SIG-M5 treated with dmso at 0.1 percent for 504 hours (cell line): ENCODE results near the gene NT5C2.
"Not testable (repeated sequence)": the region's sequence is repeated elsewhere in the genome, so short reads cannot be mapped to it uniquely, and the experiment has no call there.

ENCODE experiments used
- DNase-seq: peaks from one replicate; lab custom pipeline; 2025; ENCODE audit not compliant: unreplicated experiment; lab: John Stamatoyannopoulos, UW

The NT5C2 gene

DNA sequence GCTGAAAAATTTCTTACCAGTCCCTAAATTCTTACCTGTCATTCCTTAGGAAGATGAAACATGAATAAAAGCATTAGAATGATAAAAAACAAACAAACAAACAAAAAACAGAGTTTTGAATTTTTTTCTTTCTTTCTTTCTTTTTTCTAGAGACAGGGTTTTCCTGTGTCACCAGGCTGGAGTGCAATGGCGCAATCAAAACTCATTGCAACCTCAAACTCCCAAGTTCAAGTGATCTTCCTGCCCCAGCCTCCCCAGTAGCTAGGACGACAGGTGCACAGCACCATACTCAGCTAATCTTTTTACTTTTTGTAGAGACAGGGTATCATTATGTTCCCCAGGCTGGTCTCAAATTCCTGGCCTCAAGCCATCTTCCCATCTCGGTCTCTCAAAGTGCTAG, 26.5 kb downstream of the NT5C2 start:
- DNase-seq, result no peak

DNA sequence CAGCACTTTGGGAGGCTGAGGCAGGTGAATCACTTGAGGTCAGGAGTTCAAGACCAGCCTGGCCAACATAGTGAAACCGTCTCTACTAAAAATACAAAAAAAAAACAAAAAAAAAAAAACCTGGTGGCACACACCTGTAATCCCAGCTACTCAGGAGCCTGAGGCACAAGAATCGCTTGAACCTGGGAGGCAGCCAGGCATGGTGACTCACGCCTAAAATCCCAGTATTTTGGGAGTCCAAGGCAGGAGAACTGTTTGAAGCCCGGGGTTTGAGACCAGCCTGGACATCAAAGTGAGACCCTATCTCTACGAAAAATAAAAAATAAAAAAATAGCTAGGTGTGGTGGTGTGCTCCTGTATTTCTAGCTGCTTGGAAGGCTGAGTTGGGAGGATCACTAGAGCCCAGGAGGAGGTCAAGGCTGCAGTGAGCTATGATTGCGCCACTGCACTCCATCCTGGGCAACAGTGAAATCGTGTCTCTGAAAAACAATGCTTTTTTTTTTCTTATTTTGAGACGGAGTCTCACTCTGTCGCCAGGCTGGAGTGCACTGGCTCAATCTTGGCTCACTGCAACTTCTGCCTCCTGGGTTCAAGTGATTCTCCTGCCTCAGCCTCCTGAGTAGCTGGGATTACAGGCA, 29.2 kb downstream of the NT5C2 start:
- not testable (repeated sequence) for DNase-seq

DNA sequence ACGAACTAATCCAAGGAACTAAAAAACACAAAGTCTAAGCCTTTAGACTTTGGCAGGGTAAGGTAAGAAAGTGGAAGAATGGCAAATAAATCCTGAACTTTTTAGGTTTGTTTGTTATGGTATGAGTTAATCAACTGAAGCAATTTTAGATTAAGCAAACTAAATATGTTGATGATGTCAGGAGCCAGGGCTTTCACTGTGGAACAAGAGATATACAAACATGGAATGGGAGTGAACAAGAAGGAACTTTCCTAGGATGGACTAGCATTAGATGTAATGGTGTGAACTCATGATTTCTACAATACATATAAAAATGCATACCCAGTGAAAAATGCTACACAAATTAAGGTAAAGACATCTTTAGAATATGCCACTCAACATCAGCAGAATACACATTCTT, 35.8 kb downstream of the NT5C2 start:
- no peak for DNase-seq

DNA sequence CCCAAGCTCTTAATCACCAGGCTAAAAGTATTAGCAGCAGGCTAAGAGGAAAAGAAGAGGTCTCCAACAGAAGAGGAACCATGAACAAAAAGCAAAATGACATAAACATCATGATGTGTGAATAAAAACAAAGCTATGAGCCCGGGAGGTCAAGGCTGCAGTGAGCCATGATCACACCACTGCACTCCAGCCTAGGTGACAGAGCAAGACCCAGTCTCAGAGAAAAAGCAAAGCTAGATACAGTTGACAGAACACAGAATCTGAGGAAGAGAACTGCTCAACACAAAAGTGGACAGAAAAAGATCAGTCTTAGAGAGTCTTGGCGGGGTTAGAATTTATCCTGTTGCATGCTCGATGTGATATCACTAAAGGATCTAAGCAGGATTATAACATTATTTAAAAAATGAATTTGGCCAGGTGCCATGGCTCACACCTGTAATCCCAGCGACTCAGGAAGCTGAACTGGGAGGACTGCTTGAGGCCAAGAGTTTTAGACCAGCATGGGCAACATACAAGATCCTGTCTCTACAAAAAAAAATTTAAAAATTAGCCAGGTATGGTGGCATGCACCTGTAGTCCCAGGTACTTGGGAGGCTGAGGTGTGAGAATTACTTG, 37.5 kb downstream of the NT5C2 start:
- no peak for DNase-seq

DNA sequence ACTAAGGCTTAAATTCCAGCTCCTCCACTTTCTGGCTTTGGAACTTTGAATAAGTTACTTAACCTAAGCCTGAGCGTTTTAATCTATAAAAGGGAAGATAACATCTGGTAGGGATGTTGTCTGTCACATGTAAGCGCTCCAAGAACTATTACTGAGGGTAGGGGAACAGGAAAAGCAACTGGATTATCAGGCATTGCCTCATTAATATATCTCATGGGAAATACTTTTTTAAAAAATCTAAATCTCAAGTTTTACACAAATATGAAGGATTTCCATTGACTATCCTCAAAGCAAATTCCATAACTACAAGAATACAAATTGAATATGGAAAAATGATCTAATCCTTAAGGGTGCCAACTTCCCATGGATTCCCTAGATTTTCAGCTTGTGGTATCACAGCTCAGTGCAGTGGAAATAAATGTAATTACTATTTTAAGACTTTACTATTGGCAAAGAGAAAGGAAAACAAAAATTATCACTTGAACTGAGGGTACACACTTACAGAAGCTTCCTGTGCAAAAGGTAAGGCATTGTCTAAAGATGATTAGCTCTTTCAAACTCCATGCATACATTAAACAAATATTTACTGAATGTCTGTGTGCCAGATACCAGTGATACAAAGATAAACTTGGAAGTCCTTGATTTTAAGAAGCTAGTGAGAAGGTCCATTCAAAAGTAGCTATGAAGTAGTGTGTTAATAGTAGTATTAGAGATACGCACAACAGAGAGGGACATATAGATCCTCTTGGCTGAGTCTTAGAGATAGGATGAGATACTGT, 38.4 kb downstream of the NT5C2 start:
- DNase-seq, result no peak

DNA sequence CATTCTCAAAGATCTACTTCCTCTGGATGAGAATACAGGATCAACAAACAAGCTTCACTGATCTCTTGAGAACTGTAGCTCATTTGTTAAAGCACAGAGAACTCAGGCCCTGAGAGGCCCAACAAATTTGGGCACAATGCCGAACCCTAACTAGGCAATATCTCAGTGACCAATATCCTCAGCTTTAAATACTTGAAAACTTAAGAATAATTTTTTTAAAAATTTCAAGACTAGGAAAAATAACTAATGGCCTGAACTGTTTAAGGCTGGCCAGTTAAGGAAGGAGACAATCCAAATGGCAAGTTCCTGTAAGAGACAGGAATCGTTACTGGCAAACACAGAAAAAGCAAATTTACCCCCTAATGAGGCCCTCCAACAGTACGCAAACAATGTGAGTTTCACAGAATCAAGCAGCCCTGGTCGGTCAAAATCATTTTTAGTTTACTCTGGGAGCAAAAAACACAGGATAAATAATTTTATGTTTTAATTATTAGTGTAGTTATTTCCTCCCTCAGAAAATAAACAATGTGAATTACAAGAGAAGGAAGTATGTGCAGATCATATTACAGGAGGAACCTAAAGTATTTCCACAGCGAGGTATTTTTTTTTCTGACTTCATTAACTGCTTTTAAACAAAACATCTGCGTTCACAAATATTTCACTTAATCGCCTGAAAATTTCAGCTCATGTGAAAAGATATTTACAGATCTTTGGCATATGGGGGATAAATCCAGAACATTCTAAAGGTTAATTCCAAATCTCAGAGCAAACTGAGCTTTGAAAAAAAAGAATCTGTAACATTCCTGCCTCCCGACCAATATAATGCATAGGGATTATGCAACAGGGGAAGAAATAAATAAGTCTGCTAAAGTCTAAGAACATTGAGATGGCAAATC, 39.5 kb downstream of the NT5C2 start:
- DNase-seq, result no peak

DNA sequence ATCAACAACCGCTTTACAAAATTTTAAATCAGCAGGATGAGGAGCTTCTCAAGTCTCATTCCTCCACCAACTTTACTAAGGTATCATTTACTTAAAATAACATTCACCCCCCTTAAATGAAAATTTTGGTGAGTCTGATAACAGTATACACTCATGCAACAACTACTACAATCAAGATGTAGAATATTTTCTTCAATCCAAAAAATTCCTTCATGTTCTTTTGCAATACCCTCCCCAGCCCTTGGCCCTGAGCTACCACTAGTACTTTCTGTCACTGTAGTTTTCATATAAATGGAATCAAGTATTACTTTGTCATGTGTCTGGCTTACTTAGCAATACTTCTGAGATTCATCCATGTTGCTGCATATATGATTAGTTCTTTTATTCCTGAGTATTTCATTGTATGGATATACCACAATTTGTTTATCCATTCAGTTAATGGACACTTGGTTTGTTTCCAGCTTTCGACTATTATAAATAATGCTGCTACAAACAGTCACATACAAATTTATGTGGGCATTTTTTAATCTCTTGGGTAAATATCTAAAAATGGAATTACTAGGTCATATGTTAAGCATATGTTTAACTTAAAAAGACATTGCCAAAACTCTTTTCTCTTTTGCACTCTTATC, 43.0 kb downstream of the NT5C2 start:
- no peak for DNase-seq

DNA sequence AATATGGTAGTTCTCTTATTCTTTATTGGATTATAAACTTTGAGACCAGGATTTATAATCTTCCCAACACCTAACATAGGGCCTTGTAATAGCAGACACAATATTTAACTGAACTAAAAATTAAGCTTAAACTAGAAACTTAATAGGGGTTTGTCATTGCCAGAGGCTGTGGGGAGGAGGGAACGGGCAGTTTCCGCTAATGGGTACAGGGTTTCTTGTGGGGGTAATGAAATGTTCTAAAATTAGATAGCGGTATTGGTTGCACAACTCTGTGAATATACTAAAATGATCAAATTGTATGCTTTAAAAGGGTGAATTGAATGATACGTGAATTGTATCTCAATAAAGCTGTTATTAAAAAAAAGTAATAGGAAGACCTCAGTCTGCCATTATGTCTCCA, 45.4 kb downstream of the NT5C2 start:
- DNase-seq, result no peak

DNA sequence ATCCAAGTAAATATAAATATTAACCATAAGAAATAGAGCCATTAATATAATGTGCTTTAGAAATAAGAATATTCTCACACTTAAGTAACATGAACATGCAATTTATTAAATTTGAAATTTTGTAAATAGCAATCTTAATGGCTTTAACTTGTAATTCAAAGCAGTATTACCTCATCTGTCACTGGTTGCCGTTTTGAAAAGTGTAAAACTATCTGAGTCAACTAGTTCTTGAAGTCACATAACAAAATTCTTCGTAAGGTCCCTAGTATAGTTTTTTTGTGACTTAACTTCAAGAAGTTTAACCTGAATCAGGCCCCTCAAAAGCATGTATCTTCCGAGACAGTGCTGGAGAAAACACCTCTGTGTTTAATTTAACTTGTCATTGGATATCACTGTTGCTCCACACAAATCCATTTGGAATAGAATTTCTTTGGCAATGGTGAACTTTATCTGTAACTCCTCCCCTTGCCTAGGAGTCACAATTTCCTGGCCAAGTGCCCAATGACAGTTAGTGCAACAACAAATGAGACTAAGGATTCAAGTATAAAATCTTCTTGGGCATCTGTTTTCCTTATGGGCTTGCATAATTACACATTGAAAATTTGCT, 47.1 kb downstream of the NT5C2 start:
- DNase-seq, result no peak

DNA sequence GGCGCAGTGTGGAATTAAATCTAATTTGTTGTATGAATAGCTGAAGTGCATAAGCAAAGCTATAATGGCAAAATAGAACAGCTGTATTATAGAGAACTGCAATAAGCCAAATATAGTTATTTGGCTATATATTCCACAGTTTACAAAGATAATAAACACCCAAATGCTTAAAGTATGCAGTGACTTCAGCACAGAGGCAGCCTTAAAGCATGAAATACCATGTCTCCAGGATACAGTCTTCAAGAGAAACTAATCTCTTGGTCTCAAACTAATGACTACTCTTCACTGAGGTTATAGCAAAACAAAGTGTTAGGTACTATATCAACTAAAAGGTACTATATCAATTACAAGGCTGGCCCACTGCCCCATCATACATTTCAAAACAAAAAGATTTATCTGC, 48.0 kb downstream of the NT5C2 start:
- no peak for DNase-seq

DNA sequence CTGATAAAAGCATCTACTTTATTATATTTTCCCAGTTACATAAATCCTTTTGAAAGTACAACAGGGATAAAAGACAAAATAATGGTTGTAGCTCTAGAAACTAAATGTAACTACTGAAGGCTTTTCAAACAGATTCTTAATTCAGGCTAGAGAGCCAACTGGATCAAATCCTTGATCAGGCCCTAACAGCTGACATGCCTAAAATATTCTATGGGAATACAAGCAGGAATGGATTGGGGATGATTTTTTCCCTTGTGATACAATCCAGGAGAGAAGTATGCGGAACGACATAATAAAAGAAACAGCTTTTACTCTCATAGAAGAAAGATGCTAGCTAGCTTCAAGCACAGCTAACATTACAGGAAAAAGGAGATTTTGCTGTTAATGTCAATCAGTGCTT, 49.0 kb downstream of the NT5C2 start:
- no peak for DNase-seq

DNA sequence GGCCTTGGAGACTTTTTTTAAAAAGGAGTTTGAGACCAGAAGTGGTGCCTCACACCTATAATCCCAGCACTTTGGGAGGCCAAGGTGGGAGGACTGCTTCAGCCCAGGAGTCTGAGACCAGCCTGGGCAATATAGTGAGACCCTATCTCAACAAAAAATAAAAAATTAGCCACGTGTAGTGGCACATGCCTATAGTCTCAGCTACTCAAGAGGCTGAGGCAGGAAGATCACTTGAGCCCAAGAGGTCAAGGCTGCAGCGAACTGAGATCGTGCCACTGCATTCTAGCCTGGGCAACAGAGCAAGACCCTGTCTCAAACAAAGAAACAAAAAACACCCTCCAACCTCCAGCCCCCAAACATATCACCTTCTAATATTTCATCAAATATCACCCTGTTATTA, 49.4 kb downstream of the NT5C2 start:
- not testable (repeated sequence) for DNase-seq

DNA sequence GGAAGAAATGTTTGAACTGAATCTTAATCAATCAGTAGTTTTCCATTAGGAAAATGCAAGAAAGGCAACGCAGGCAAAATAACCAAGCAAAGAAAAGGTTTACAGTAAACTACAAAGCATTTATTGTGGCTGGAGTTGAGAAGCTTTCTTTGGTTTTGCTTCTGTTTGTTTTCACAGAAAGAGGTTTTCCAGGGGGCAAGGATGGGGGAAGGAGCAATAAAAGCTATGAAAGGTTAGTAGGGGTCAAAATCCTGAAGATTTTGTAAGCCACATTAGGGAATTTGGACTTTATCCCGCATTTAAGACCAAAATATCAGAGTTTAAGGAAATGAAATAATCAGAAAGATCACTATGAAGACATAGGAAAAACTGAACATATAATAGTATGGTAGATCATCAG, 51.1 kb downstream of the NT5C2 start:
- DNase-seq, result no peak

DNA sequence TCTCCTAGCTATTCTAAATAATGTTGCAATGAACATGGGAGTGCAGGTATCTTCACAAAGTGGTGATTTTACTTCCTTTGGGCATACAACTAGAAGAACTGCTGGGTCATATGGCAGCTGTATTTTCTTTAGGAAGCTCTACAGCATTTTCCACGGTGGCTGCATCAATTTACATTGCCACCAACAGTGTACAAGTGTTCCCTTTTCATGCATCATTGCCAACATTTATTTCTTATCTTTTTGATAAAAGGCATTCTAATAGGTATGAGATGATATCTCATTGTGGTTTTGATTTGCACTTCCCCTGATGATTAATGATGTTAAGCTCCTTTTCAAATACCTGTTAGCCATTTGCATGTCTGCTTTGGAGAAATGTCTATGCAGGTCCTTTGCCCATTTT, 52.6 kb downstream of the NT5C2 start:
- no peak for DNase-seq

DNA sequence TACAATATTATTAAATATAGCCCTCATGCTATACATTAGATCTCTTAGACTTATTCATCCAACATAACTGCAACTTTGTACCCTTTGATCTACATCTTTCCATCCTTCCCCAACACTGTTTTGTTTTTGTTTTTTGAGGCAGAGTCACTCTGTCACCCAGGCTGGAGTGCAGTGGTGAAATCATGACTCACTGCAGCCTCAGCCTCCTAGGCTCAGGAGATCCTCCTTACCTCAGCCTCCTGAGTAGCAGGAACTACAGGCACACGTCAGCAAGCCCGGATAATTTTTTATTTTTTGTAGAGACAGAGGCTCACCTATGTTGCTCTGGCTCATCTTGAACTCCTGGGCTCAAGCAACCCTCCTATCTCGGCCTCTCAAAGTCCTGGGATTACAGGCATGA, 53.3 kb downstream of the NT5C2 start:
- no peak for DNase-seq

DNA sequence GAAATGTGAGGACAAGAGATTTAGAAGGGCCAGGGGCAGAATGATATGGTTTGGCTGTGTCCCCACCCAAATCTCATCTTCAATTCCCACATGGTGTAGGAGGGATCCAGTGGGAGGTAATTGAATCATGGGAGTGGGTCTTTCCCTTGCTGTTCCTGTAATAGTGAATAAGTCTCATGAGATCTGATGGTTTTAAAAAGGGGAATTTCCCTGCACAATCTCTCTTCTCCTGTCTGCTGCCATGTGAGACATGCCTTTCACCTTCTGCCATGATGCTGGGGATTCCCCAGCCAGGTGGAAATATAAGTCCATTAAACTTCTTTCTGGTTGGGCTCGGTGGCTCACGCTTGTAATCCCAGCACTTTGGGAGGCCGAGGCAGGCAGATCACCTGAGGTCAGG, 57.9 kb downstream of the NT5C2 start:
- DNase-seq, result not testable (repeated sequence)

DNA sequence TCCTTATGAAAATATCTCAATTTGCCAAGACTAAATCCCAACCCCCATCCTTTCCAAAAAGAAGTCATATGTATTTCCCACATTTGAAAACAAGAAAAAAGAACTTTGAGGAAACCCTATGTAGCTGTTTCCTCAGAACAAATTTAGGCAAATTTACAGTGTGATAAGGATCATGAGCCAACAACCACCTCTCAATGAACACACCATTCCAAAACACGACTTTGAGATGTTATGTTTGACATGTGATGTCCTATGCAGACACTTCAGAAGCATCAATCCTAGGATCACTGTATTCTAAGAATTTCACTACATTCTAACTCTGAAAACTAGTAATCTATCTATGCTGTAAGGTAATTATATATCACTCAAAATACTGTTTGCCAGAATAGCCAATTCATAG, 62.2 kb downstream of the NT5C2 start:
- DNase-seq, result no peak

DNA sequence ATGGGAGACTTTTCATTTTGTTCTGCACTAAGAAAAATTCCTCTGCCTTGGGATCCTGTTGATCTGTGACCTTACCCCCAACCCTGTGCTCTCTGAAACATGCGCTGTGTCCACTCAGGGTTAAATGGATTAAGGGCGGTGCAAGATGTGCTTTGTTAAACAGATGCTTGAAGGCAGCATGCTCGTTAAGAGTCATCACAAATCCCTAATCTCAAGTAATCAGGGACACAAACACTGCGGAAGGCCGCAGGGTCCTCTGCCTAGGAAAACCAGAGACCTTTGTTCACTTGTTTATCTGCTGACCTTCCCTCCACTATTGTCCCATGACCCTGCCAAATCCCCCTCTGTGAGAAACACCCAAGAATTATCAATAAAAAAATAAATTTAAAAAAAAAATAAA, 62.9 kb downstream of the NT5C2 start:
- not testable (repeated sequence) for DNase-seq

DNA sequence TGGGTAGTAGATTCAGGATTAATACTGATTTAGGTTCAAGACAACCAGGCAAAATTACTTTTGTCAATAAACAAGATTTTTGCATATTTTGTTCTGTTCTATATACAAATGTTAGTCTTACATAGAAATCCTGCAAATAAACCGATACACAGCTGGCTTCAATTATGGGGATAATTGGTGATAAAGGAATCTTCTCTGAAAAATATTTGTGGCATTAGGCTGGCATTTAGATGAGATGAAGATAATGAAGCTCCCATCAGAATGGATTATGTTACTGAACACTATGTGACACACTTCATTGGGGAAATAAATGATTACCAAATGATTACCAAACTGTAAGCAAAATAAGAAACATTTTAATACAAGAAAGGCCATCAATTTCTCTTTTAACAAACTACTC, 65.8 kb downstream of the NT5C2 start:
- DNase-seq, result no peak
